GM12878 (cell line): Measurements from ENCODE around the gene DFFB. TPM values are rescaled to one million over a fixed set of nuclear protein-coding genes. Genes with fewer than 3 reads are reported as not detected.

ENCODE experiments used
- ATAC-seq: fragments of 200-7000 bp; cut with Tn5 transposase; 3 replicates; pipeline ENCODE4 v1.9.1; 2020; ENCODE audit warnings: mild to moderate bottlenecking, moderate library complexity
- BruUV-seq: library from RNA; stranded (reverse); fragments of 400-500 nt; replicated peaks from 2 replicates; lab custom pipeline; 2021; lab: Mats Ljungman, UMichigan
- CTCF ChIA-PET: fragments of 300-600 bp; sonication (Branson Sonifier 250); formaldehyde crosslinking; extraction: SDS; loops from one replicate; lab custom pipeline; 2021; ENCODE audit warnings: inconsistent platforms; lab: Yijun Ruan, JAX
- POLR2A ChIA-PET: fragments of 350-600 bp; formaldehyde crosslinking; extraction: SDS; loops from one replicate; lab custom pipeline; 2021; ENCODE audit warnings: inconsistent platforms; lab: Charles Lee
- RAD21 ChIA-PET: fragments of 300-600 bp; sonication (Branson Sonifier 250); formaldehyde crosslinking; loops from one replicate; lab custom pipeline; 2023; ENCODE audit warnings: antibody characterized with exemption; ENCODE audit not compliant: unreplicated experiment; lab: Charles Lee
- SMC1A ChIA-PET: fragments of 300-600 bp; sonication (Branson Sonifier 250); formaldehyde crosslinking; loops from one replicate; lab custom pipeline; 2023; ENCODE audit not compliant: unreplicated experiment, uncharacterized antibody; lab: Charles Lee
- DNase-seq: peaks from one replicate; pipeline ENCODE4 v3.0.0-alpha.2; 2011; ENCODE audit warnings: low read depth, low spot score
- FAIRE-seq: peaks from 3 replicates; lab custom pipeline; 2011; peaks lifted over from hg19 to GRCh38; lab: Jason Lieb, UNC
- H2AFZ ChIP-seq: 2 replicates; pipeline ENCODE4 v1.6.0; 2011; ENCODE audit warnings: low read depth, low read length, control low read depth; ENCODE audit not compliant: control insufficient read depth
- H3K27ac ChIP-seq: 2 replicates; pipeline ENCODE4 v1.5.1; 2011; ENCODE audit warnings: control low read depth; ENCODE audit not compliant: control insufficient read depth, insufficient read depth
- H3K27me3 ChIP-seq, 2 experiments: replicated peaks in 1 of 2; 2 replicates each; pipeline versions ENCODE4 v1.6.0 to v1.6.1; 2011; ENCODE audit warnings: low read length in 1 of 2; ENCODE audit not compliant: control insufficient read depth in 2 of 2, insufficient read depth in 2 of 2
- H3K36me3 ChIP-seq, 2 experiments: 2 replicates each; pipeline ENCODE4 v1.5.1; 2011; ENCODE audit warnings: low read length in 1 of 2; ENCODE audit not compliant: control insufficient read depth in 2 of 2, insufficient read depth in 2 of 2
- H3K4me1 ChIP-seq: 2 replicates; pipeline ENCODE4 v1.6.1; 2011; ENCODE audit warnings: mild to moderate bottlenecking, low read length, moderate library complexity, mixed read lengths; ENCODE audit not compliant: control insufficient read depth, insufficient read depth
- H3K4me2 ChIP-seq: 2 replicates; pipeline ENCODE4 v1.6.0; 2011; ENCODE audit warnings: control low read depth; ENCODE audit not compliant: control insufficient read depth, insufficient read depth
- H3K4me3 ChIP-seq: fragments of 200-600 bp; sonication (generic); 2 replicates; pipeline ENCODE4 v1.5.1; 2016
- H3K79me2 ChIP-seq: 2 replicates; pipeline ENCODE4 v1.6.0; 2011; ENCODE audit warnings: low read length; ENCODE audit not compliant: control insufficient read depth, insufficient read depth
- H3K9ac ChIP-seq: 2 replicates; pipeline ENCODE4 v1.8.0; 2011; ENCODE audit warnings: low read length, control low read depth, mixed read lengths; ENCODE audit not compliant: control insufficient read depth, insufficient read depth
- H3K9me3 ChIP-seq: replicated peaks from 3 replicates; pipeline ENCODE4 v1.5.1; 2011; ENCODE audit warnings: mild to moderate bottlenecking, low read length; ENCODE audit not compliant: control insufficient read depth, insufficient read depth
- H4K20me1 ChIP-seq: 2 replicates; pipeline ENCODE4 v1.6.0; 2011; ENCODE audit not compliant: control insufficient read depth, insufficient read depth
- ATF3 ChIP-seq: IDR thresholded peaks from 2 replicates; pipeline ENCODE4 v1.6.1; 2011; ENCODE audit warnings: low read depth, mild to moderate bottlenecking, low read length, moderate library complexity, borderline replicate concordance; ENCODE audit errors: extremely low read depth
- E2F8 ChIP-seq: fragments of 450-650 bp; IDR thresholded peaks from 2 replicates; pipeline ENCODE4 v1.6.1; 2018; ENCODE audit warnings: mild to moderate bottlenecking, low read depth, moderate library complexity; ENCODE audit not compliant: partially characterized antibody
- EZH2 ChIP-seq: IDR thresholded peaks from 2 replicates; pipeline ENCODE4 v1.6.1; 2012; ENCODE audit warnings: low read depth, mild to moderate bottlenecking, control low read depth, inconsistent platforms, low read length, borderline replicate concordance; ENCODE audit not compliant: control insufficient read depth
- HDGF ChIP-seq: fragments of 450-650 bp; IDR thresholded peaks from 2 replicates; pipeline ENCODE4 v1.6.1; 2016; ENCODE audit warnings: antibody characterized with exemption
- KDM1A ChIP-seq: fragments of 200-600 bp; sonication (generic); IDR thresholded peaks from 2 replicates; pipeline ENCODE4 v1.6.1; 2016; ENCODE audit warnings: borderline replicate concordance
- MEF2A ChIP-seq: IDR thresholded peaks from 2 replicates; pipeline ENCODE4 v1.6.1; 2011; ENCODE audit warnings: low read depth, mild to moderate bottlenecking, low read length, moderate library complexity; ENCODE audit not compliant: insufficient read depth
- MEF2B ChIP-seq: fragments of 450-650 bp; IDR thresholded peaks from 2 replicates; pipeline ENCODE4 v1.6.1; 2018; ENCODE audit warnings: mild to moderate bottlenecking, moderate library complexity; ENCODE audit not compliant: partially characterized antibody, poor library complexity, severe bottlenecking
- NFYA ChIP-seq: IDR thresholded peaks from 2 replicates; pipeline ENCODE4 v1.6.1; 2011; ENCODE audit warnings: low read depth, mild to moderate bottlenecking, low read length, improper control_type of control experiment, borderline replicate concordance
- NRF1 ChIP-seq: conservative IDR thresholded peaks from 2 replicates; pipeline ENCODE4 v1.6.1; 2011; ENCODE audit warnings: mild to moderate bottlenecking, low read depth, low read length, improper control_type of control experiment
- RBBP5 ChIP-seq: fragments of 200-600 bp; sonication (generic); conservative IDR thresholded peaks from 2 replicates; pipeline ENCODE4 v1.6.1; 2016
- RELB ChIP-seq: fragments of 450-650 bp; IDR thresholded peaks from 2 replicates; pipeline ENCODE4 v1.6.1; 2017; ENCODE audit warnings: low read depth, mild to moderate bottlenecking, moderate library complexity
- TBL1XR1 ChIP-seq: IDR thresholded peaks from 2 replicates; pipeline ENCODE4 v1.6.1; 2012; ENCODE audit warnings: low read depth, low read length, improper control_type of control experiment
- YBX1 ChIP-seq: fragments of 450-650 bp; IDR thresholded peaks from 2 replicates; pipeline ENCODE4 v1.6.1; 2016; ENCODE audit warnings: antibody characterized with exemption
- ZBTB4 ChIP-seq: fragments of 450-650 bp; formaldehyde crosslinking; IDR thresholded peaks from 2 replicates; pipeline ENCODE4 v1.4.0; 2022; ENCODE audit warnings: mild to moderate bottlenecking, moderate library complexity
- ZNF274 ChIP-seq: IDR thresholded peaks from one replicate; pipeline ENCODE4 v1.8.0; 2011; ENCODE audit not compliant: insufficient read length, insufficient read depth
- WGBS: methylation state at CpG from one replicate; pipeline ENCODE4 v1.1.6; 2016; ENCODE audit warnings: low lambda C conversion rate; ENCODE audit not compliant: insufficient replicate concordance, insufficient coverage; ENCODE audit errors: missing lambda C conversion rate; 5-methylcytosine and 5-hydroxymethylcytosine counted together
- in situ Hi-C: fragments of 300-500 bp; cut with MboI; formaldehyde crosslinking; loops from 9 replicates; pipeline ENCODE4 v1.14.3; 2018; ENCODE audit warnings: mixed read lengths
- intact Hi-C: fragments of 100-400 bp; cut with micrococcal nuclease; formaldehyde crosslinking; loops from one replicate; pipeline ENCODE4 v1.14.2; 2022; ENCODE audit not compliant: unreplicated experiment
- polyA plus RNA-seq, 11 experiments: library from polyadenylated mRNA; depleted of rRNA in 4 of 11; unstranded in 6 of 11; stranded (reverse) in 5 of 11; fragments of >200 nt; fragmentation: Nextera tagmentation in 4 of 11; fragmentation: Illumina TruSeq in 1 of 11; extraction: Ambion mirVana in 4 of 11; extraction: Trizol in 1 of 11; gene quantifications; 1 replicate in 1 of 11; 2 replicates in 10 of 11; pipeline versions ENCODE4 v1.2.1 to v1.2.3, GENCODE V29; 2011 to 2016; ENCODE audit warnings: inconsistent platforms in 2 of 11, missing spikeins in 2 of 11, low read depth in 1 of 11
- total RNA-seq, 4 experiments: library from RNA; depleted of rRNA in 3 of 4; stranded (reverse); fragments of >200 nt in 3 of 4; fragmentation: Illumina TruSeq in 1 of 4; extraction: Trizol in 1 of 4; gene quantifications; 2 replicates each; pipeline versions ENCODE4 v1.2.1 to v1.2.3, GENCODE V29; 2013 to 2021

DFFB gene
- total and polyA plus RNA-seq, 10 of the 15 experiments (the other 5 are each of a cell fraction or from before 2014, with no cell fraction given) = 2.7 to 10.7 (median 6.5) TPM

- POLR2A ChIA-PET = no interaction called here
These were observed 37.5 kb downstream of the DFFB start for GRCh38 chr1:3894626-3895278.

More at GRCh38 chr1:3894626-3895278, 37.5 kb downstream of the DFFB start:
- no peak overlapping the region for H3K27ac ChIP-seq
- peaks cover 16% of the 10 kb centered on the region for H3K4me1 ChIP-seq
- H3K36me3 ChIP-seq = peaks cover 8 to 11% of the 10 kb centered on the region in 2 experiments
- intact Hi-C loops = no loop called here
- ChIA-PET CTCF (interaction anchor here (0.6 kb wide), 1 partner anchor 730 kb away, joined by 3 read pairs; no protein-coding TSS in a partner anchor), RAD21 (no interaction called here), SMC1A (no interaction called here)
- in situ Hi-C loops = no loop called here
- peaks cover 28% of the 10 kb centered on the region for H3K79me2 ChIP-seq
- H3K4me2 ChIP-seq = no peak overlapping the region
- no peaks in the 10 kb centered on the region; the same call in 2 of the 3 replicates for H3K9me3 ChIP-seq
- no peak for DNase-seq
- no peak overlapping the region for H2AFZ ChIP-seq
- ATAC-seq = no peak
- WGBS = 85% methylated on average over 16 of the region's 17 CpGs
- TF ChIP-seq ZNF274 (no peak), HDGF (no peak), NRF1 (no peak), MEF2A (no peak), TBL1XR1 (no peak), YBX1 (no peak), KDM1A (no peak), ZBTB4 (no peak), MEF2B (no peak), E2F8 (no peak), RBBP5 (no peak), NFYA (no peak), ATF3 (no peak), EZH2 (no peak), RELB (no peak)
- no peaks in the 10 kb centered on the region for H3K27me3 ChIP-seq
- no peak for FAIRE-seq
- H3K9ac ChIP-seq = no peak overlapping the region
- no peaks in the 10 kb centered on the region for H4K20me1 ChIP-seq
- BruUV-seq = no TSS peak
- H3K4me3 ChIP-seq = no peak overlapping the region
